Measurements from ENCODE around the gene NCS1. TPM values are rescaled to one million over a fixed set of nuclear protein-coding genes. Genes with fewer than 3 reads are reported as not detected.

The NCS1 gene
- total RNA-seq, 3 donors from 2014 or later, result 4.1 to 196 (median 10.7) TPM

GRCh38 chr9:130234340-130235260, 62.4 kb downstream of the NCS1 start:
- ATAC-seq (no peak), DNase-seq (peak in 1 of 3 donors; percentile 36)
- intact Hi-C loops (cut with DNase I, micrococcal nuclease), result loop anchor here (5.0 kb wide), 1 partner anchor 127 kb away; no protein-coding TSS in a partner anchor
- TF ChIP-seq CTCF (IDR thresholded peaks at IDR 0.05), result no peak
- H3K36me3 ChIP-seq (ENCODE audit: low read depth), result no peaks in the 10 kb centered on the region
- no peaks in the 10 kb centered on the region for H3K4me1 ChIP-seq (ENCODE audit: low read depth)
- no peaks in the 10 kb centered on the region for H3K9me3 ChIP-seq
- H3K4me3 ChIP-seq, result no peak overlapping the region

- Histone ChIP-seq H3K9me3 (no peaks in the 10 kb centered on the region), H3K36me3 (ENCODE audit: low read depth) (no peaks in the 10 kb centered on the region), H3K4me1 (ENCODE audit: low read depth) (no peaks in the 10 kb centered on the region), H3K4me3 (no peak overlapping the region)
- peak; percentile 65 for ATAC-seq
- peak; percentile 97 for TF ChIP-seq CTCF (IDR thresholded peaks at IDR 0.05)
- DNase-seq, result peak; percentile 42 to 75 (median 71)
- intact Hi-C loops (cut with DNase I, micrococcal nuclease), result loop anchor here (5.0 kb wide), 1 partner anchor 128 kb away; no protein-coding TSS in a partner anchor
Observed at GRCh38 chr9:130235558-130236435, 63.6 kb downstream of the NCS1 start.

- intact Hi-C loops (cut with DNase I, micrococcal nuclease), result loop anchor here (5.0 kb wide), 1 partner anchor 129 kb away; no protein-coding TSS in a partner anchor
Observed at GRCh38 chr9:130236436-130236985, 64.3 kb downstream of the NCS1 start.

GRCh38 chr9:130237076-130237475, 64.9 kb downstream of the NCS1 start:
- ATAC-seq, result no peak
- no peak for DNase-seq
- Histone ChIP-seq H3K4me3 (no peak overlapping the region), H3K36me3 (ENCODE audit: low read depth) (no peaks in the 10 kb centered on the region), H3K9me3 (no peaks in the 10 kb centered on the region), H3K4me1 (ENCODE audit: low read depth) (no peaks in the 10 kb centered on the region)
- intact Hi-C loops (cut with DNase I, micrococcal nuclease), result loop anchor here (5.0 kb wide), 1 partner anchor 130 kb away; no protein-coding TSS in a partner anchor
- TF ChIP-seq CTCF (IDR thresholded peaks at IDR 0.05), result no peak

More at GRCh38 chr9:130236436-130236985, 64.3 kb downstream of the NCS1 start:
- TF ChIP-seq CTCF (IDR thresholded peaks at IDR 0.05), result peak; percentile 5
- no peak overlapping the region for H3K4me3 ChIP-seq
- no peak for DNase-seq
- H3K36me3 ChIP-seq (ENCODE audit: low read depth), result no peaks in the 10 kb centered on the region
- no peaks in the 10 kb centered on the region for H3K9me3 ChIP-seq
- ATAC-seq, result no peak
- H3K4me1 ChIP-seq (ENCODE audit: low read depth), result no peaks in the 10 kb centered on the region

Measured in mucosa of descending colon (tissue), 3 donors.